HEK293 (cell line): ENCODE data around the gene SPACA6.

Source experiments
- CTCF ChIA-PET: fragments of 350-600 bp; formaldehyde crosslinking; extraction: SDS; loops from one replicate; lab custom pipeline; 2021; ENCODE audit warnings: antibody characterized with exemption; lab: Yijun Ruan, JAX
- POLR2A ChIA-PET: fragments of 300-600 bp; formaldehyde crosslinking; extraction: SDS; loops from one replicate; lab custom pipeline; 2020; ENCODE audit warnings: antibody characterized with exemption, inconsistent platforms; lab: Yijun Ruan, JAX
- H3K27ac ChIP-seq: fragments of 200-500 bp; sonication (Bioruptor generic); 2 replicates; pipeline ENCODE4 v1.5.1; 2014; ENCODE audit warnings: low read depth, low read length, control low read depth, inconsistent platforms; ENCODE audit errors: extremely low read depth
- H3K36me3 ChIP-seq, 2 experiments: fragments of 200-500 bp in 1 of 2; sonication (Bioruptor generic) in 1 of 2; 1 replicate in 1 of 2; 2 replicates in 1 of 2; pipeline ENCODE4 v1.5.1; 2014 to 2017; ENCODE audit warnings: inconsistent platforms in 2 of 2, low read length in 2 of 2; ENCODE audit not compliant: control insufficient read depth in 2 of 2, insufficient read depth in 1 of 2
- H3K4me1 ChIP-seq: fragments of 200-500 bp; sonication (Bioruptor generic); 2 replicates; pipeline ENCODE4 v1.5.1; 2014; ENCODE audit warnings: mild to moderate bottlenecking, low read length, inconsistent platforms; ENCODE audit not compliant: control insufficient read depth, insufficient read depth
- H3K4me3 ChIP-seq: 2 replicates; pipeline ENCODE4 v1.5.1; 2011; ENCODE audit warnings: low read depth, mild to moderate bottlenecking, control low read depth, low read length, moderate library complexity
- H3K9me3 ChIP-seq: fragments of 200-500 bp; sonication (Bioruptor generic); 2 replicates; pipeline ENCODE4 v1.5.1; 2014; ENCODE audit warnings: low read depth, low read length, inconsistent platforms; ENCODE audit not compliant: control insufficient read depth, insufficient read depth
- IKZF3 ChIP-seq: fragments of 450-650 bp; IDR thresholded peaks from 2 replicates; pipeline ENCODE4 v1.5.0; 2018; ENCODE audit warnings: missing biosample characterization, mild to moderate bottlenecking, missing genetic modification characterization, moderate library complexity
- SP7 ChIP-seq: fragments of 450-650 bp; formaldehyde crosslinking; IDR thresholded peaks from 2 replicates; pipeline ENCODE4 v1.5.1; 2016; ENCODE audit warnings: missing biosample characterization, missing genetic modification characterization
- ZNF157 ChIP-seq: fragments of 450-650 bp; formaldehyde crosslinking; IDR thresholded peaks from 2 replicates; pipeline ENCODE4 v1.5.1; 2016; ENCODE audit warnings: missing biosample characterization, missing genetic modification characterization
- ZNF174 ChIP-seq: fragments of 450-650 bp; formaldehyde crosslinking; IDR thresholded peaks from 2 replicates; pipeline ENCODE4 v1.5.0; 2017; ENCODE audit warnings: missing biosample characterization, mild to moderate bottlenecking, missing genetic modification characterization
- ZNF23 ChIP-seq: fragments of 450-650 bp; formaldehyde crosslinking; IDR thresholded peaks from 2 replicates; pipeline ENCODE4 v1.5.1; 2016; ENCODE audit warnings: missing biosample characterization, missing genetic modification characterization, borderline replicate concordance
- ZNF311 ChIP-seq: fragments of 450-650 bp; formaldehyde crosslinking; IDR thresholded peaks from 2 replicates; pipeline ENCODE4 v1.5.1; 2017; ENCODE audit warnings: missing biosample characterization, missing genetic modification characterization, borderline replicate concordance
- ZNF341 ChIP-seq: fragments of 450-650 bp; formaldehyde crosslinking; IDR thresholded peaks from 2 replicates; pipeline ENCODE4; 2016; ENCODE audit warnings: low read depth, missing biosample characterization, missing genetic modification characterization
- ZNF426 ChIP-seq: fragments of 450-650 bp; formaldehyde crosslinking; IDR thresholded peaks from 2 replicates; pipeline ENCODE4 v1.5.1; 2017; ENCODE audit warnings: missing biosample characterization, missing genetic modification characterization, mild to moderate bottlenecking, inconsistent platforms, moderate library complexity
- ZNF433 ChIP-seq: fragments of 450-650 bp; formaldehyde crosslinking; IDR thresholded peaks from 2 replicates; pipeline ENCODE4 v1.5.1; 2016; ENCODE audit warnings: missing biosample characterization, missing genetic modification characterization, low read depth
- ZNF654 ChIP-seq: fragments of 450-650 bp; formaldehyde crosslinking; IDR thresholded peaks from 2 replicates; pipeline ENCODE4 v1.5.1; 2016; ENCODE audit warnings: low read depth, missing biosample characterization, missing genetic modification characterization
- ZNF843 ChIP-seq: fragments of 450-650 bp; formaldehyde crosslinking; IDR thresholded peaks from 2 replicates; pipeline ENCODE4 v1.5.1; 2016; ENCODE audit warnings: missing biosample characterization, missing genetic modification characterization
- TF ChIP-seq, protein P1 (sequence below): fragments of 450-650 bp; formaldehyde crosslinking; IDR thresholded peaks from 2 replicates; pipeline ENCODE4 v1.5.1; 2016; ENCODE audit warnings: missing biosample characterization, missing genetic modification characterization
- TF ChIP-seq, protein P2 (sequence below): fragments of 450-650 bp; formaldehyde crosslinking; IDR thresholded peaks from 2 replicates; pipeline ENCODE4 v1.5.1; 2016; ENCODE audit warnings: missing biosample characterization, missing genetic modification characterization
- TF ChIP-seq, protein P3 (sequence below): fragments of 450-650 bp; formaldehyde crosslinking; IDR thresholded peaks from 2 replicates; pipeline ENCODE4 v1.5.1; 2016; ENCODE audit warnings: missing biosample characterization, missing genetic modification characterization
- TF ChIP-seq, protein P4 (sequence below): fragments of 450-650 bp; formaldehyde crosslinking; conservative IDR thresholded peaks from 2 replicates; pipeline ENCODE4 v1.5.1; 2016; ENCODE audit warnings: low read depth, missing biosample characterization, missing genetic modification characterization
- TF ChIP-seq, protein P5 (sequence below): fragments of 450-650 bp; formaldehyde crosslinking; IDR thresholded peaks from 2 replicates; pipeline ENCODE4 v1.5.1; 2016; ENCODE audit warnings: missing biosample characterization, missing genetic modification characterization, borderline replicate concordance

Gene SPACA6

DNA sequence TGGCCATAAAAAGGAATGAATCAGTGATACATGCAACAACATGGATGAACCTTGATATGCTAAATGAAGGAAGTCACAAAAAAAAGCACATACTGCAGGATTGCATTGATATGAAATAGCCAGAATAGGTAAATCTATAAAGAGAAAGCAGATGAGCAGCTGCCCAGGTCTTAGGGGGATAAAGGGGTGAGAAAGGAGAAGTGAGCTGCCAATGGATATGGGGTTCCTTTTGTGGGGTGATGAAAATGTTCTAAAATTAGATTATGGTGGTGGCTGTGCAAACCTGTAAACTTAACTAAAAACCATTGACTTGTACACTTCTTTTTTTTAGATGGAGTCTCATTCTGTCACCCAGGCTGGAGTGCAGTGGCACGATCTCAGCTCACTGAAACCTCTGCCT, 18.6 kb downstream of the SPACA6 start (continued):
- TF ChIP-seq SP7 (tag by site-specific recombination) (no peak), ZNF23 (tag by site-specific recombination) (no peak), ZNF433 (tag by site-specific recombination) (no peak), ZNF174 (tag by site-specific recombination) (no peak), ZNF654 (tag by site-specific recombination) (no peak), ZNF843 (no peak)
- TF ChIP-seq, protein P1, sequence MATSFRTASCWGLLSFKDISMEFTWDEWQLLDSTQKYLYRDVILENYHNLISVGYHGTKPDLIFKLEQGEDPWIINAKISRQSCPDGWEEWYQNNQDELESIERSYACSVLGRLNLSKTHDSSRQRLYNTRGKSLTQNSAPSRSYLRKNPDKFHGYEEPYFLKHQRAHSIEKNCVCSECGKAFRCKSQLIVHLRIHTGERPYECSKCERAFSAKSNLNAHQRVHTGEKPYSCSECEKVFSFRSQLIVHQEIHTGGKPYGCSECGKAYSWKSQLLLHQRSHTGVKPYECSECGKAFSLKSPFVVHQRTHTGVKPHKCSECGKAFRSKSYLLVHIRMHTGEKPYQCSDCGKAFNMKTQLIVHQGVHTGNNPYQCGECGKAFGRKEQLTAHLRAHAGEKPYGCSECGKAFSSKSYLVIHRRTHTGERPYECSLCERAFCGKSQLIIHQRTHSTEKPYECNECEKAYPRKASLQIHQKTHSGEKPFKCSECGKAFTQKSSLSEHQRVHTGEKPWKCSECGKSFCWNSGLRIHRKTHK = no peak

DNA sequence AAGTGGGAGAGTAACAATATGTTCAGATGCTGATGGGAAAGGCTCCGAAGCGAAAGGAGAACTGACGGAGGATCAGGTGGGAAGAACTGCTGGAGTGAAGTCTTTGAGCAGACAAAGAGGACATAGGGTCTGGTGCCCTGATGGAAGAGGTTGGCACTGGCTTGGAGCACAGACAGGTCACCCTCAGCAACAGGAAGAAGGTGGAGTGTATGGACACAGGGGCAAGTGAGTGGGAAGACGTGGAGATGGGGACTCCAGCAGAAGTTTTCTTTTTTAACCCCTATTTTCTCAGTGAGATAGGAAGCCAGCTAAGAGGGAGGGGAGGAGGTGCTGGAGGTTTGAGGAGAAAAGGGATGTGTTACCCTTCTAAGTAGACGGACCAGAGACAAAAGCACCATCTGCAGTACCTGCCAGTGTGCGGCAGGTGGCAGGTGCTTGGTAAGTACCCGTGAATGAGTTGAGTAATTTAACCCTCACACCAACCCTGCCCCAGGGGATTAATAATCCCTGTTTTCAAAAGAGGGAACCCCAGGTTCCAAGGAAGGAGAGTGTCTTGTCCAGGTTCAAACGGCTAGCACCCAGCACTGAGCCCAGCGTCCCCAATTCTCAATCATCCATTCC, 19.4 kb downstream of the SPACA6 start:
- peaks cover 0 to 4% of the 10 kb centered on the region in 2 experiments; a peak in 2 of 3 replicates for H3K36me3 ChIP-seq
- TF ChIP-seq, protein P2, sequence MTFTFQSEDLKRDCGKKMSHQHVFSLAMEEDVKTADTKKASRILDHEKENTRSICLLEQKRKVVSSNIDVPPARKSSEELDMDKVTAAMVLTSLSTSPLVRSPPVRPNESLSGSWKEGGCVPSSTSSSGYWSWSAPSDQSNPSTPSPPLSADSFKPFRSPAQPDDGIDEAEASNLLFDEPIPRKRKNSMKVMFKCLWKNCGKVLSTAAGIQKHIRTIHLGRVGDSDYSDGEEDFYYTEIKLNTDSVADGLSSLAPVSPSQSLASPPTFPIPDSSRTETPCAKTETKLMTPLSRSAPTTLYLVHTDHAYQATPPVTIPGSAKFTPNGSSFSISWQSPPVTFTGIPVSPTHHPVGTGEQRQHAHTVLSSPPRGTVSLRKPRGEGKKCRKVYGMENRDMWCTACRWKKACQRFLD (tag by site-specific recombination) = no peak
- TF ChIP-seq, protein P3, sequence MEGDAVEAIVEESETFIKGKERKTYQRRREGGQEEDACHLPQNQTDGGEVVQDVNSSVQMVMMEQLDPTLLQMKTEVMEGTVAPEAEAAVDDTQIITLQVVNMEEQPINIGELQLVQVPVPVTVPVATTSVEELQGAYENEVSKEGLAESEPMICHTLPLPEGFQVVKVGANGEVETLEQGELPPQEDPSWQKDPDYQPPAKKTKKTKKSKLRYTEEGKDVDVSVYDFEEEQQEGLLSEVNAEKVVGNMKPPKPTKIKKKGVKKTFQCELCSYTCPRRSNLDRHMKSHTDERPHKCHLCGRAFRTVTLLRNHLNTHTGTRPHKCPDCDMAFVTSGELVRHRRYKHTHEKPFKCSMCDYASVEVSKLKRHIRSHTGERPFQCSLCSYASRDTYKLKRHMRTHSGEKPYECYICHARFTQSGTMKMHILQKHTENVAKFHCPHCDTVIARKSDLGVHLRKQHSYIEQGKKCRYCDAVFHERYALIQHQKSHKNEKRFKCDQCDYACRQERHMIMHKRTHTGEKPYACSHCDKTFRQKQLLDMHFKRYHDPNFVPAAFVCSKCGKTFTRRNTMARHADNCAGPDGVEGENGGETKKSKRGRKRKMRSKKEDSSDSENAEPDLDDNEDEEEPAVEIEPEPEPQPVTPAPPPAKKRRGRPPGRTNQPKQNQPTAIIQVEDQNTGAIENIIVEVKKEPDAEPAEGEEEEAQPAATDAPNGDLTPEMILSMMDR (tag by site-specific recombination) = 0 out of 2 replicates have a peak, but pooled peaks have one; percentile 24
- TF ChIP-seq, all 188 proteins: peak for 1
- no peaks in the 10 kb centered on the region for H3K4me1 ChIP-seq
- H3K4me3 ChIP-seq = no peak overlapping the region
- ChIA-PET CTCF (interaction anchor here (1.4 kb wide), 1 partner anchor 198 kb away, joined by 3 read pairs; no protein-coding TSS in a partner anchor), POLR2A (interaction anchor here (2.2 kb wide), 1 partner anchor 24 kb away, joined by 6 read pairs; no protein-coding TSS in a partner anchor)
- H3K27ac ChIP-seq = no peak overlapping the region
- no peaks in the 10 kb centered on the region for H3K9me3 ChIP-seq

DNA sequence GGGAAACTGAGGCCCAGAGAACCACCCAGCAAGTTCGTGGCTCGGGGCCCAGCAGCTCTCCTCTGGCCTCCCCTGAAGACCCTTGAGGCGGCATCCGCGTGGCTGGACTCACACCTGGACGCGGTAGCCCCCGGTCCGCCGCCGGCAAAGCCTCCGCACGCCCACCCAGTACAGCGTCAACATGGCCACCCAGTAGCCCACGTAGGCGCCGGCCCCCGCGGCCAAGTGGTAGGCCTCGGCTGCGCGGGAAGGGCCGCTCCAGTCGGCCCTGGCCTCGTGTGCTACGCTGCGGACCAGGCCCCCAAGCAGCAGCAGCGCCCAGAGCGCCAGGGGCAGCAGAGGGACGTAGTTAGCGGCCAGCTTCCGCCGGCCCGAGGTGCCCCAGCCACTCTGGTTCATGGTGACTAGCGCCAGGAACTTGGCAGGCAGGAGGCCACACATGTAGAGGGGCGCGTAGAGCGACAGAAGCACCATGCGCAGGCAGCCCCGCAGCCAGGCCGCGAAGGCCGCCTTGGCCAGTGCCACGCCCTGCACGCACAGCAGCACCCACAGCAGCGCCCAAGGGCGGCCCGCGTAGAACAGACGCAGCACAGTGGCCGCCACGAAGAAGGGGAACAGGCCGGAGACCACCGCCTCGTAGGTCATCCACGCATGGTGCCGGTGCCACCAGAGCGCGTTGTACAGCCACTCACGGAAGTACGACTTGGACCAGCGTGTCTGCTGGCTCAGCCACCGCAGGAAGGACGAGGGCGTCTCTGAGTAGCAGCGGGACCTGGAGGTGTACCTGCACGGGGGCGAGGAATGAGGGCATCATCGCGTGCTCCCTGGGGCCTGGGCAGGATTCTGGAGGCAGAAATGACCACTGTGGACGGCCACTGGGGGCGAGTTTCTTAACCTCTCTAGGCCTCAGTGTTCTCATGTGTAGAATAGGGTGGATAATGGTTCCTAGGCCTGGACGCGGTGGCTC, 20.5 kb downstream of the SPACA6 start:
- Histone ChIP-seq H3K9me3 (no peaks in the 10 kb centered on the region), H3K4me1 (no peaks in the 10 kb centered on the region), H3K27ac (no peak overlapping the region), H3K36me3 (no peaks in the 10 kb centered on the region), H3K4me3 (no peak overlapping the region)
- CTCF ChIA-PET = no interaction called here
- POLR2A ChIA-PET = no interaction called here
- TF ChIP-seq ZNF426 (tag by site-specific recombination) = no peak
- TF ChIP-seq ZNF311 (tag by site-specific recombination) = no peak
- TF ChIP-seq, protein P4, sequence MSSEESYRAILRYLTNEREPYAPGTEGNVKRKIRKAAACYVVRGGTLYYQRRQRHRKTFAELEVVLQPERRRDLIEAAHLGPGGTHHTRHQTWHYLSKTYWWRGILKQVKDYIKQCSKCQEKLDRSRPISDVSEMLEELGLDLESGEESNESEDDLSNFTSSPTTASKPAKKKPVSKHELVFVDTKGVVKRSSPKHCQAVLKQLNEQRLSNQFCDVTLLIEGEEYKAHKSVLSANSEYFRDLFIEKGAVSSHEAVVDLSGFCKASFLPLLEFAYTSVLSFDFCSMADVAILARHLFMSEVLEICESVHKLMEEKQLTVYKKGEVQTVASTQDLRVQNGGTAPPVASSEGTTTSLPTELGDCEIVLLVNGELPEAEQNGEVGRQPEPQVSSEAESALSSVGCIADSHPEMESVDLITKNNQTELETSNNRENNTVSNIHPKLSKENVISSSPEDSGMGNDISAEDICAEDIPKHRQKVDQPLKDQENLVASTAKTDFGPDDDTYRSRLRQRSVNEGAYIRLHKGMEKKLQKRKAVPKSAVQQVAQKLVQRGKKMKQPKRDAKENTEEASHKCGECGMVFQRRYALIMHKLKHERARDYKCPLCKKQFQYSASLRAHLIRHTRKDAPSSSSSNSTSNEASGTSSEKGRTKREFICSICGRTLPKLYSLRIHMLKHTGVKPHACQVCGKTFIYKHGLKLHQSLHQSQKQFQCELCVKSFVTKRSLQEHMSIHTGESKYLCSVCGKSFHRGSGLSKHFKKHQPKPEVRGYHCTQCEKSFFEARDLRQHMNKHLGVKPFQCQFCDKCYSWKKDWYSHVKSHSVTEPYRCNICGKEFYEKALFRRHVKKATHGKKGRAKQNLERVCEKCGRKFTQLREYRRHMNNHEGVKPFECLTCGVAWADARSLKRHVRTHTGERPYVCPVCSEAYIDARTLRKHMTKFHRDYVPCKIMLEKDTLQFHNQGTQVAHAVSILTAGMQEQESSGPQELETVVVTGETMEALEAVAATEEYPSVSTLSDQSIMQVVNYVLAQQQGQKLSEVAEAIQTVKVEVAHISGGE (tag by site-specific recombination) = no peak
- TF ChIP-seq, protein P5, sequence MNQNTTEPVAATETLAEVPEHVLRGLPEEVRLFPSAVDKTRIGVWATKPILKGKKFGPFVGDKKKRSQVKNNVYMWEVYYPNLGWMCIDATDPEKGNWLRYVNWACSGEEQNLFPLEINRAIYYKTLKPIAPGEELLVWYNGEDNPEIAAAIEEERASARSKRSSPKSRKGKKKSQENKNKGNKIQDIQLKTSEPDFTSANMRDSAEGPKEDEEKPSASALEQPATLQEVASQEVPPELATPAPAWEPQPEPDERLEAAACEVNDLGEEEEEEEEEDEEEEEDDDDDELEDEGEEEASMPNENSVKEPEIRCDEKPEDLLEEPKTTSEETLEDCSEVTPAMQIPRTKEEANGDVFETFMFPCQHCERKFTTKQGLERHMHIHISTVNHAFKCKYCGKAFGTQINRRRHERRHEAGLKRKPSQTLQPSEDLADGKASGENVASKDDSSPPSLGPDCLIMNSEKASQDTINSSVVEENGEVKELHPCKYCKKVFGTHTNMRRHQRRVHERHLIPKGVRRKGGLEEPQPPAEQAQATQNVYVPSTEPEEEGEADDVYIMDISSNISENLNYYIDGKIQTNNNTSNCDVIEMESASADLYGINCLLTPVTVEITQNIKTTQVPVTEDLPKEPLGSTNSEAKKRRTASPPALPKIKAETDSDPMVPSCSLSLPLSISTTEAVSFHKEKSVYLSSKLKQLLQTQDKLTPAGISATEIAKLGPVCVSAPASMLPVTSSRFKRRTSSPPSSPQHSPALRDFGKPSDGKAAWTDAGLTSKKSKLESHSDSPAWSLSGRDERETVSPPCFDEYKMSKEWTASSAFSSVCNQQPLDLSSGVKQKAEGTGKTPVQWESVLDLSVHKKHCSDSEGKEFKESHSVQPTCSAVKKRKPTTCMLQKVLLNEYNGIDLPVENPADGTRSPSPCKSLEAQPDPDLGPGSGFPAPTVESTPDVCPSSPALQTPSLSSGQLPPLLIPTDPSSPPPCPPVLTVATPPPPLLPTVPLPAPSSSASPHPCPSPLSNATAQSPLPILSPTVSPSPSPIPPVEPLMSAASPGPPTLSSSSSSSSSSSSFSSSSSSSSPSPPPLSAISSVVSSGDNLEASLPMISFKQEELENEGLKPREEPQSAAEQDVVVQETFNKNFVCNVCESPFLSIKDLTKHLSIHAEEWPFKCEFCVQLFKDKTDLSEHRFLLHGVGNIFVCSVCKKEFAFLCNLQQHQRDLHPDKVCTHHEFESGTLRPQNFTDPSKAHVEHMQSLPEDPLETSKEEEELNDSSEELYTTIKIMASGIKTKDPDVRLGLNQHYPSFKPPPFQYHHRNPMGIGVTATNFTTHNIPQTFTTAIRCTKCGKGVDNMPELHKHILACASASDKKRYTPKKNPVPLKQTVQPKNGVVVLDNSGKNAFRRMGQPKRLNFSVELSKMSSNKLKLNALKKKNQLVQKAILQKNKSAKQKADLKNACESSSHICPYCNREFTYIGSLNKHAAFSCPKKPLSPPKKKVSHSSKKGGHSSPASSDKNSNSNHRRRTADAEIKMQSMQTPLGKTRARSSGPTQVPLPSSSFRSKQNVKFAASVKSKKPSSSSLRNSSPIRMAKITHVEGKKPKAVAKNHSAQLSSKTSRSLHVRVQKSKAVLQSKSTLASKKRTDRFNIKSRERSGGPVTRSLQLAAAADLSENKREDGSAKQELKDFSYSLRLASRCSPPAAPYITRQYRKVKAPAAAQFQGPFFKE = no peak
- no peak for TF ChIP-seq ZNF341
- no peak for TF ChIP-seq IKZF3 (tag by site-specific recombination)
- no peak for TF ChIP-seq ZNF157 (tag by site-specific recombination)
